Left colon (tissue), 2 donors: ENCODE data around the gene RAMP1. TPM values are rescaled to one million over a fixed set of nuclear protein-coding genes. Genes with fewer than 3 reads are reported as not detected.
"Not testable (repeated sequence)": the region's sequence is repeated elsewhere in the genome, so short reads cannot be mapped to it uniquely, and the experiment has no call there.

Experiments
- ATAC-seq: fragments of 200-7000 bp; cut with Tn5 transposase; one replicate; pipeline ENCODE4 v1.9.1; 2020; ENCODE audit warnings: mild to moderate bottlenecking, moderate library complexity
- DNase-seq, 2 donors: peaks; one replicate each; pipeline ENCODE4 v3.0.0-alpha.2; 2020
- intact Hi-C, 2 donors: fragments of 100-400 bp; cut with DNase I in 1 of 2; cut with micrococcal nuclease in 1 of 2; formaldehyde crosslinking; loops; one replicate each; pipeline versions ENCODE4 v1.11.2 to v1.14.0; 2022; cut with DNase I, micrococcal nuclease
- total RNA-seq, 2 donors: library from RNA; stranded (reverse); fragmentation: NEBNext Ultra II Directional; extraction: Animal tissue kit (Norgen Biotek cat#: 25700); gene quantifications; one replicate each; pipeline ENCODE4 v1.2.1, GENCODE V29; 2021
- donor health status: DM: no; HTN: no; CAD: no.
- donor health status: DM: yes; HTN: yes; CAD: no.

RAMP1 gene
- total RNA-seq, 2 donors from 2014 or later: 1.8 to 24.8 TPM

GRCh38 chr2:237861875-237862527 is 2.6 kb downstream of the RAMP1 start:
- ATAC-seq (peak; percentile 33), DNase-seq (no peak)
- intact Hi-C loops: no loop called here

GRCh38 chr2:237862528-237862895 is 3.1 kb downstream of the RAMP1 start:
- DNase-seq (no peak), ATAC-seq (no peak)
- intact Hi-C loops: no loop called here

GRCh38 chr2:237863102-237863511 is 3.7 kb downstream of the RAMP1 start:
- intact Hi-C loops: no loop called here
- DNase-seq: no peak
- ATAC-seq: no peak

- intact Hi-C loops: no loop called here
- DNase-seq (no peak), ATAC-seq (no peak)
Measured at GRCh38 chr2:237863689-237864443, 4.4 kb downstream of the RAMP1 start.

GRCh38 chr2:237864444-237864931 is 5.1 kb downstream of the RAMP1 start:
- intact Hi-C loops: no loop called here
- ATAC-seq: no peak
- DNase-seq: no peak

- ATAC-seq: no peak
- intact Hi-C loops: no loop called here
- DNase-seq: peak in 1 of 2 donors; percentile 51
Measured at GRCh38 chr2:237864940-237865622, 5.7 kb downstream of the RAMP1 start.

GRCh38 chr2:237865623-237866041 is 6.2 kb downstream of the RAMP1 start:
- no peak for DNase-seq
- intact Hi-C loops: no loop called here
- ATAC-seq: no peak

- intact Hi-C loops: no loop called here
- ATAC-seq: no peak
- DNase-seq: no peak
Measured at GRCh38 chr2:237866101-237866621, 6.7 kb downstream of the RAMP1 start.

GRCh38 chr2:237867465-237867864 is 8.0 kb downstream of the RAMP1 start:
- DNase-seq (no peak), ATAC-seq (no peak)
- intact Hi-C loops: no loop called here

GRCh38 chr2:237868074-237868473 is 8.7 kb downstream of the RAMP1 start:
- DNase-seq, intact Hi-C loops, ATAC-seq: not testable (repeated sequence)

- no peak for ATAC-seq
- intact Hi-C loops: no loop called here
- no peak for DNase-seq
Measured at GRCh38 chr2:237868631-237869342, 9.4 kb downstream of the RAMP1 start.

- no peak for DNase-seq
- no peak for ATAC-seq
- intact Hi-C loops: no loop called here
Measured at GRCh38 chr2:237869343-237870102, 10.1 kb downstream of the RAMP1 start.

GRCh38 chr2:237870126-237870525 is 10.7 kb downstream of the RAMP1 start:
- intact Hi-C loops: no loop called here
- ATAC-seq (no peak), DNase-seq (no peak)

GRCh38 chr2:237870754-237871651 is 11.6 kb downstream of the RAMP1 start:
- ATAC-seq (no peak), DNase-seq (no peak)
- intact Hi-C loops: no loop called here

- no peak for DNase-seq
- intact Hi-C loops: no loop called here
Measured at GRCh38 chr2:237872178-237872887, 12.9 kb downstream of the RAMP1 start.

GRCh38 chr2:237873421-237873831 is 14.0 kb downstream of the RAMP1 start:
- intact Hi-C loops: no loop called here
- no peak for DNase-seq

More at GRCh38 chr2:237872178-237872887, 12.9 kb downstream of the RAMP1 start:
- ATAC-seq: no peak

More at GRCh38 chr2:237873421-237873831, 14.0 kb downstream of the RAMP1 start:
- no peak for ATAC-seq
